Osteoblast (primary cell): ENCODE results near the gene MPPED1. TPM values are rescaled to one million over a fixed set of nuclear protein-coding genes. Genes with fewer than 3 reads are reported as not detected.
A peak's percentile ranks its signal among the peaks of the same experiment; 100 is the strongest.

ENCODE experiments used
- DNase-seq: peaks from one replicate; pipeline ENCODE4 v3.0.0; 2011; ENCODE audit warnings: low spot score, mixed read lengths; ENCODE audit not compliant: insufficient read length; ENCODE audit errors: missing footprints
- H2AFZ ChIP-seq: 2 replicates; pipeline ENCODE4 v1.6.0; 2011; ENCODE audit warnings: mild to moderate bottlenecking, low read length
- H3K27ac ChIP-seq: 2 replicates; pipeline ENCODE4 v1.5.1; 2011; ENCODE audit warnings: mild to moderate bottlenecking, low read depth, low read length, moderate library complexity
- H3K27me3 ChIP-seq: 2 replicates; pipeline ENCODE4 v1.6.0; 2012; ENCODE audit warnings: mild to moderate bottlenecking, control low read depth, inconsistent platforms, low read length, moderate library complexity; ENCODE audit not compliant: insufficient read depth
- H3K36me3 ChIP-seq: 2 replicates; pipeline ENCODE4 v1.5.1; 2011; ENCODE audit warnings: mild to moderate bottlenecking, low read length, control low read depth, moderate library complexity; ENCODE audit not compliant: insufficient read depth
- H3K4me1 ChIP-seq: 2 replicates; pipeline ENCODE4 v1.5.1; 2011; ENCODE audit warnings: mild to moderate bottlenecking, low read length, control low read depth, moderate library complexity; ENCODE audit not compliant: insufficient read depth
- H3K4me2 ChIP-seq: 2 replicates; pipeline ENCODE4 v1.6.0; 2011; ENCODE audit warnings: mild to moderate bottlenecking, low read length; ENCODE audit not compliant: insufficient read depth
- H3K4me3 ChIP-seq: fragments of 200-600 bp; sonication (generic); 3 replicates; pipeline ENCODE4 v1.5.1; 2012; ENCODE audit warnings: mild to moderate bottlenecking, low read length, inconsistent platforms; ENCODE audit not compliant: insufficient read depth
- H3K79me2 ChIP-seq: 2 replicates; pipeline ENCODE4 v1.6.0; 2012; ENCODE audit warnings: mild to moderate bottlenecking, low read length, control low read depth, inconsistent platforms; ENCODE audit not compliant: insufficient read depth
- H3K9me3 ChIP-seq: 2 replicates; pipeline ENCODE4 v1.5.1; 2011; ENCODE audit warnings: low read depth, low read length, control low read depth
- H4K20me1 ChIP-seq: 2 replicates; pipeline ENCODE4 v1.6.0; 2012; ENCODE audit warnings: mild to moderate bottlenecking, low read length, control low read depth; ENCODE audit not compliant: insufficient read depth
- total RNA-seq: library from RNA; depleted of rRNA; stranded (reverse); fragments of >200 nt; gene quantifications from 2 replicates; pipeline ENCODE4 v1.2.3, GENCODE V29; 2012
- TF ChIP-seq, protein P1 (sequence below): IDR thresholded peaks from 2 replicates; pipeline ENCODE4 v1.5.1; 2011; ENCODE audit warnings: mild to moderate bottlenecking, low read depth, low read length, moderate library complexity; ENCODE audit errors: extremely low read depth

The MPPED1 gene
- total RNA-seq, 1 donor: not detected

GRCh38 chr22:43434275-43434927, 22.6 kb downstream of the MPPED1 start:
- H3K27ac ChIP-seq: no peak overlapping the region
- TF ChIP-seq, protein P1, sequence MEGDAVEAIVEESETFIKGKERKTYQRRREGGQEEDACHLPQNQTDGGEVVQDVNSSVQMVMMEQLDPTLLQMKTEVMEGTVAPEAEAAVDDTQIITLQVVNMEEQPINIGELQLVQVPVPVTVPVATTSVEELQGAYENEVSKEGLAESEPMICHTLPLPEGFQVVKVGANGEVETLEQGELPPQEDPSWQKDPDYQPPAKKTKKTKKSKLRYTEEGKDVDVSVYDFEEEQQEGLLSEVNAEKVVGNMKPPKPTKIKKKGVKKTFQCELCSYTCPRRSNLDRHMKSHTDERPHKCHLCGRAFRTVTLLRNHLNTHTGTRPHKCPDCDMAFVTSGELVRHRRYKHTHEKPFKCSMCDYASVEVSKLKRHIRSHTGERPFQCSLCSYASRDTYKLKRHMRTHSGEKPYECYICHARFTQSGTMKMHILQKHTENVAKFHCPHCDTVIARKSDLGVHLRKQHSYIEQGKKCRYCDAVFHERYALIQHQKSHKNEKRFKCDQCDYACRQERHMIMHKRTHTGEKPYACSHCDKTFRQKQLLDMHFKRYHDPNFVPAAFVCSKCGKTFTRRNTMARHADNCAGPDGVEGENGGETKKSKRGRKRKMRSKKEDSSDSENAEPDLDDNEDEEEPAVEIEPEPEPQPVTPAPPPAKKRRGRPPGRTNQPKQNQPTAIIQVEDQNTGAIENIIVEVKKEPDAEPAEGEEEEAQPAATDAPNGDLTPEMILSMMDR: no peak
- DNase-seq: peak; percentile 53
- no peak overlapping the region for H2AFZ ChIP-seq
- H3K4me3 ChIP-seq: no peak overlapping the region
- no peaks in the 10 kb centered on the region for H3K27me3 ChIP-seq
- no peaks in the 10 kb centered on the region for H3K79me2 ChIP-seq
- no peaks in the 10 kb centered on the region for H3K36me3 ChIP-seq
- no peaks in the 10 kb centered on the region for H4K20me1 ChIP-seq
- H3K4me2 ChIP-seq: no peak overlapping the region
- no peaks in the 10 kb centered on the region for H3K4me1 ChIP-seq
- H3K9me3 ChIP-seq: no peaks in the 10 kb centered on the region

DNA sequence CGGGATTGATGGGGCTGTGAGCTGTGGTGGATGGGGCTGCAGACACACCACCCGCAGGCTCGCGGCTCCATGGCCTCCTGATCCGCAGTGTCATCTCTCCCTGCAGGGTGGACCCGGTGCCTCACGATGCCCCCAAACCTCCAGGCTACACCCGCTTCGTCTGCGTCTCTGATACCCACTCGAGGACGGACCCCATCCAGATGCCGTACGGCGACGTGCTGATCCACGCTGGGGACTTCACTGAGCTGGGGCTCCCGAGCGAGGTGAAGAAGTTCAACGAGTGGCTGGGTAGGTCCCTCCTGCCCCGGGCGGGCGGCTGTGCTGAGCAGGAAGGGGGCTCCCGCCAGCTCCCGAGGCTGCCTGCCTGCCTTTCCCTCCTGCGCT, 23.1 kb downstream of the MPPED1 start:
- Histone ChIP-seq H3K36me3 (no peaks in the 10 kb centered on the region), H3K4me2 (no peak overlapping the region), H3K27ac (no peak overlapping the region), H3K79me2 (no peaks in the 10 kb centered on the region), H3K27me3 (no peaks in the 10 kb centered on the region), H4K20me1 (no peaks in the 10 kb centered on the region), H3K4me3 (no peak overlapping the region), H3K9me3 (no peaks in the 10 kb centered on the region), H3K4me1 (no peaks in the 10 kb centered on the region), H2AFZ (no peak overlapping the region)
- TF ChIP-seq, protein P1: no peak
- DNase-seq: peak; percentile 25

GRCh38 chr22:43435851-43436811, 24.3 kb downstream of the MPPED1 start:
- DNase-seq: peak; percentile 58
- H3K4me1 ChIP-seq: no peaks in the 10 kb centered on the region
- H3K9me3 ChIP-seq: no peaks in the 10 kb centered on the region
- H3K79me2 ChIP-seq: no peaks in the 10 kb centered on the region
- H3K4me3 ChIP-seq: no peak overlapping the region
- H3K27me3 ChIP-seq: no peaks in the 10 kb centered on the region
- H2AFZ ChIP-seq: no peak overlapping the region
- no peak overlapping the region for H3K27ac ChIP-seq
- H3K36me3 ChIP-seq: no peaks in the 10 kb centered on the region
- TF ChIP-seq, protein P1: no peak
- H4K20me1 ChIP-seq: no peaks in the 10 kb centered on the region
- no peak overlapping the region for H3K4me2 ChIP-seq

GRCh38 chr22:43436868-43437267, 25.1 kb downstream of the MPPED1 start:
- no peaks in the 10 kb centered on the region for H3K9me3 ChIP-seq
- no peak overlapping the region for H3K27ac ChIP-seq
- H3K79me2 ChIP-seq: no peaks in the 10 kb centered on the region
- H2AFZ ChIP-seq: no peak overlapping the region
- H3K4me2 ChIP-seq: no peak overlapping the region
- H3K4me1 ChIP-seq: no peaks in the 10 kb centered on the region
- TF ChIP-seq, protein P1: no peak
- no peaks in the 10 kb centered on the region for H4K20me1 ChIP-seq
- DNase-seq: peak; percentile 17
- no peaks in the 10 kb centered on the region for H3K36me3 ChIP-seq
- no peaks in the 10 kb centered on the region for H3K27me3 ChIP-seq
- H3K4me3 ChIP-seq: no peak overlapping the region
